PFSK-1 (cell line): ENCODE data around the gene RDH13.

Experiments used
- FOXP2 ChIP-seq: optimal IDR thresholded peaks from 2 replicates; pipeline ENCODE3; 2011; ENCODE audit warnings: borderline replicate concordance, control low read depth, inconsistent platforms; ENCODE audit not compliant: insufficient read depth; ENCODE audit errors: extremely low read length, extremely low read depth
- POLR2AphosphoS5 ChIP-seq: IDR thresholded peaks from 2 replicates; pipeline ENCODE4 v1.6.1; 2012; ENCODE audit warnings: low read depth, mild to moderate bottlenecking, control low read depth, low read length, moderate library complexity
- SIN3A ChIP-seq: IDR thresholded peaks from 2 replicates; pipeline ENCODE4 v1.6.1; 2012; ENCODE audit warnings: mild to moderate bottlenecking, low read length, moderate library complexity, borderline replicate concordance; ENCODE audit not compliant: insufficient read depth
- TAF1 ChIP-seq: IDR thresholded peaks from 2 replicates; pipeline ENCODE4 v1.6.1; 2012; ENCODE audit warnings: low read length, control low read depth, borderline replicate concordance; ENCODE audit not compliant: insufficient read depth
- TF ChIP-seq, protein P1 (sequence below), 2 experiments: IDR thresholded peaks; 2 replicates each; pipeline versions ENCODE4 v1.6.1 to v1.8.0; 2011 to 2012; ENCODE audit warnings: low read depth in 2 of 2, low read length in 2 of 2, control low read depth in 1 of 2, inconsistent platforms in 1 of 2, mild to moderate bottlenecking in 1 of 2, moderate library complexity in 1 of 2; ENCODE audit not compliant: insufficient read depth in 1 of 2

DNA sequence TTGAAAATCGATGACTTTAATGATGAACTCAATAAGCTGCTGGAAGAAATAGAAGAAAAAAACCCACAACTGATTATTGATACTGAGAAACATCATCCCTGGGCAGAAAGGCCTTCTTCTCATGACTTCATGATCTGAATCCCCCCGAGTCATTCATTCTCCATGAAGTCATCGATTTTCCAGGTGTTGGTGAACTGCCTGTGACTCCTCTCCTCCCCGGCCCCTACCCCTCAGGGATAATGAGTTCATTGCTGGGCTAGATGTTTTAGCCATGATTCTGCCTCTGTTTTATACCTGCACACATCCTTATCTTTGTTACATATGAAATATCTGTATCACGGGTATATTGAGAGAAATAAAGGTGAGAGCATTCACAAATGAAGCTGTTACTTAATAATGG lies 62.2 kb downstream of the RDH13 start:
- TF ChIP-seq FOXP2 (no peak), POLR2AphosphoS5 (no peak), TAF1 (no peak), SIN3A (no peak)
- TF ChIP-seq, protein P1, sequence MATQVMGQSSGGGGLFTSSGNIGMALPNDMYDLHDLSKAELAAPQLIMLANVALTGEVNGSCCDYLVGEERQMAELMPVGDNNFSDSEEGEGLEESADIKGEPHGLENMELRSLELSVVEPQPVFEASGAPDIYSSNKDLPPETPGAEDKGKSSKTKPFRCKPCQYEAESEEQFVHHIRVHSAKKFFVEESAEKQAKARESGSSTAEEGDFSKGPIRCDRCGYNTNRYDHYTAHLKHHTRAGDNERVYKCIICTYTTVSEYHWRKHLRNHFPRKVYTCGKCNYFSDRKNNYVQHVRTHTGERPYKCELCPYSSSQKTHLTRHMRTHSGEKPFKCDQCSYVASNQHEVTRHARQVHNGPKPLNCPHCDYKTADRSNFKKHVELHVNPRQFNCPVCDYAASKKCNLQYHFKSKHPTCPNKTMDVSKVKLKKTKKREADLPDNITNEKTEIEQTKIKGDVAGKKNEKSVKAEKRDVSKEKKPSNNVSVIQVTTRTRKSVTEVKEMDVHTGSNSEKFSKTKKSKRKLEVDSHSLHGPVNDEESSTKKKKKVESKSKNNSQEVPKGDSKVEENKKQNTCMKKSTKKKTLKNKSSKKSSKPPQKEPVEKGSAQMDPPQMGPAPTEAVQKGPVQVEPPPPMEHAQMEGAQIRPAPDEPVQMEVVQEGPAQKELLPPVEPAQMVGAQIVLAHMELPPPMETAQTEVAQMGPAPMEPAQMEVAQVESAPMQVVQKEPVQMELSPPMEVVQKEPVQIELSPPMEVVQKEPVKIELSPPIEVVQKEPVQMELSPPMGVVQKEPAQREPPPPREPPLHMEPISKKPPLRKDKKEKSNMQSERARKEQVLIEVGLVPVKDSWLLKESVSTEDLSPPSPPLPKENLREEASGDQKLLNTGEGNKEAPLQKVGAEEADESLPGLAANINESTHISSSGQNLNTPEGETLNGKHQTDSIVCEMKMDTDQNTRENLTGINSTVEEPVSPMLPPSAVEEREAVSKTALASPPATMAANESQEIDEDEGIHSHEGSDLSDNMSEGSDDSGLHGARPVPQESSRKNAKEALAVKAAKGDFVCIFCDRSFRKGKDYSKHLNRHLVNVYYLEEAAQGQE (IDR thresholded peaks at IDR 0.05; ENCODE audit: insufficient read depth in 1 of 2, low read depth in 2 of 2, low read length in 2 of 2) = no peak
